Osteoblast (primary cell): ENCODE results near the gene DBP. TPM values are rescaled to one million over a fixed set of nuclear protein-coding genes. Genes with fewer than 3 reads are reported as not detected.
A peak's percentile ranks its signal among the peaks of the same experiment; 100 is the strongest.

Source experiments
- DNase-seq: peaks from one replicate; pipeline ENCODE4 v3.0.0; 2011; ENCODE audit warnings: low spot score, mixed read lengths; ENCODE audit not compliant: insufficient read length; ENCODE audit errors: missing footprints
- H2AFZ ChIP-seq: 2 replicates; pipeline ENCODE4 v1.6.0; 2011; ENCODE audit warnings: mild to moderate bottlenecking, low read length
- H3K27ac ChIP-seq: 2 replicates; pipeline ENCODE4 v1.5.1; 2011; ENCODE audit warnings: mild to moderate bottlenecking, low read depth, low read length, moderate library complexity
- H3K27me3 ChIP-seq: 2 replicates; pipeline ENCODE4 v1.6.0; 2012; ENCODE audit warnings: mild to moderate bottlenecking, control low read depth, inconsistent platforms, low read length, moderate library complexity; ENCODE audit not compliant: insufficient read depth
- H3K36me3 ChIP-seq: 2 replicates; pipeline ENCODE4 v1.5.1; 2011; ENCODE audit warnings: mild to moderate bottlenecking, low read length, control low read depth, moderate library complexity; ENCODE audit not compliant: insufficient read depth
- H3K4me1 ChIP-seq: 2 replicates; pipeline ENCODE4 v1.5.1; 2011; ENCODE audit warnings: mild to moderate bottlenecking, low read length, control low read depth, moderate library complexity; ENCODE audit not compliant: insufficient read depth
- H3K4me2 ChIP-seq: 2 replicates; pipeline ENCODE4 v1.6.0; 2011; ENCODE audit warnings: mild to moderate bottlenecking, low read length; ENCODE audit not compliant: insufficient read depth
- H3K4me3 ChIP-seq: fragments of 200-600 bp; sonication (generic); 3 replicates; pipeline ENCODE4 v1.5.1; 2012; ENCODE audit warnings: mild to moderate bottlenecking, low read length, inconsistent platforms; ENCODE audit not compliant: insufficient read depth
- H3K79me2 ChIP-seq: 2 replicates; pipeline ENCODE4 v1.6.0; 2012; ENCODE audit warnings: mild to moderate bottlenecking, low read length, control low read depth, inconsistent platforms; ENCODE audit not compliant: insufficient read depth
- H3K9me3 ChIP-seq: 2 replicates; pipeline ENCODE4 v1.5.1; 2011; ENCODE audit warnings: low read depth, low read length, control low read depth
- H4K20me1 ChIP-seq: 2 replicates; pipeline ENCODE4 v1.6.0; 2012; ENCODE audit warnings: mild to moderate bottlenecking, low read length, control low read depth; ENCODE audit not compliant: insufficient read depth
- CTCF ChIP-seq: IDR thresholded peaks from 2 replicates; pipeline ENCODE4 v1.5.1; 2011; ENCODE audit warnings: mild to moderate bottlenecking, low read depth, low read length, moderate library complexity; ENCODE audit errors: extremely low read depth
- total RNA-seq: library from RNA; depleted of rRNA; stranded (reverse); fragments of >200 nt; gene quantifications from 2 replicates; pipeline ENCODE4 v1.2.3, GENCODE V29; 2012

DBP gene
- total RNA-seq, 1 donor = 14.5 TPM

GRCh38 chr19:48656840-48657474 lies 19.8 kb upstream of the DBP start:
- H3K27ac ChIP-seq = peak overlapping the region; percentile 42
- no peaks in the 10 kb centered on the region for H3K36me3 ChIP-seq
- no peaks in the 10 kb centered on the region for H3K9me3 ChIP-seq
- no peak for TF ChIP-seq CTCF
- H3K4me1 ChIP-seq = peaks cover 15% of the 10 kb centered on the region
- H3K4me3 ChIP-seq = no peak overlapping the region
- H4K20me1 ChIP-seq = no peaks in the 10 kb centered on the region
- H3K4me2 ChIP-seq = peak overlapping the region; percentile 63
- H3K27me3 ChIP-seq = no peaks in the 10 kb centered on the region
- DNase-seq = peak; percentile 95
- peak overlapping the region; percentile 5 for H2AFZ ChIP-seq
- no peaks in the 10 kb centered on the region for H3K79me2 ChIP-seq

GRCh38 chr19:48654299-48655059 lies 17.3 kb upstream of the DBP start:
- Histone ChIP-seq H3K27me3 (no peaks in the 10 kb centered on the region), H3K4me2 (no peak overlapping the region), H3K79me2 (no peaks in the 10 kb centered on the region), H3K9me3 (no peaks in the 10 kb centered on the region), H3K4me3 (no peak overlapping the region), H3K4me1 (peaks cover 13% of the 10 kb centered on the region), H3K27ac (no peak overlapping the region), H2AFZ (no peak overlapping the region), H3K36me3 (no peaks in the 10 kb centered on the region), H4K20me1 (no peaks in the 10 kb centered on the region)
- TF ChIP-seq CTCF = no peak
- DNase-seq = peak; percentile 52

GRCh38 chr19:48651683-48652048 lies 14.5 kb upstream of the DBP start:
- no peak overlapping the region for H2AFZ ChIP-seq
- H3K4me2 ChIP-seq = no peak overlapping the region
- peak; percentile 11 for DNase-seq
- peaks cover 3% of the 10 kb centered on the region for H3K27me3 ChIP-seq
- H3K4me1 ChIP-seq = peaks cover 9% of the 10 kb centered on the region
- H4K20me1 ChIP-seq = no peaks in the 10 kb centered on the region
- H3K9me3 ChIP-seq = no peaks in the 10 kb centered on the region
- no peak for TF ChIP-seq CTCF
- H3K27ac ChIP-seq = no peak overlapping the region
- no peak overlapping the region for H3K4me3 ChIP-seq
- H3K36me3 ChIP-seq = no peaks in the 10 kb centered on the region
- H3K79me2 ChIP-seq = no peaks in the 10 kb centered on the region

- no peak for TF ChIP-seq CTCF
- Histone ChIP-seq H3K27ac (no peak overlapping the region), H4K20me1 (no peaks in the 10 kb centered on the region), H3K27me3 (peaks cover 3% of the 10 kb centered on the region), H3K4me3 (no peak overlapping the region), H3K9me3 (no peaks in the 10 kb centered on the region), H3K4me1 (peaks cover 11% of the 10 kb centered on the region), H2AFZ (no peak overlapping the region), H3K79me2 (no peaks in the 10 kb centered on the region), H3K4me2 (no peak overlapping the region), H3K36me3 (no peaks in the 10 kb centered on the region)
- no peak for DNase-seq
Observed at GRCh38 chr19:48650974-48651682, 13.9 kb upstream of the DBP start.
